Lower leg skin (tissue), 3 donors: ENCODE results near the gene CD9.

ENCODE experiments used
- POLR2A ChIP-seq, 2 donors: fragments of 450-650 bp; IDR thresholded peaks; one replicate each; pipeline ENCODE4 v1.6.1; 2016 to 2017; ENCODE audit warnings: antibody characterized with exemption in 2 of 2, mild to moderate bottlenecking in 1 of 2, moderate library complexity in 1 of 2
- TF ChIP-seq, protein P1 (sequence below), 3 donors: fragments of 450-650 bp; IDR thresholded peaks; one replicate each; pipeline ENCODE4 v1.5.1; 2016; ENCODE audit warnings: antibody characterized with exemption in 3 of 3, mild to moderate bottlenecking in 3 of 3, moderate library complexity in 2 of 3

DNA sequence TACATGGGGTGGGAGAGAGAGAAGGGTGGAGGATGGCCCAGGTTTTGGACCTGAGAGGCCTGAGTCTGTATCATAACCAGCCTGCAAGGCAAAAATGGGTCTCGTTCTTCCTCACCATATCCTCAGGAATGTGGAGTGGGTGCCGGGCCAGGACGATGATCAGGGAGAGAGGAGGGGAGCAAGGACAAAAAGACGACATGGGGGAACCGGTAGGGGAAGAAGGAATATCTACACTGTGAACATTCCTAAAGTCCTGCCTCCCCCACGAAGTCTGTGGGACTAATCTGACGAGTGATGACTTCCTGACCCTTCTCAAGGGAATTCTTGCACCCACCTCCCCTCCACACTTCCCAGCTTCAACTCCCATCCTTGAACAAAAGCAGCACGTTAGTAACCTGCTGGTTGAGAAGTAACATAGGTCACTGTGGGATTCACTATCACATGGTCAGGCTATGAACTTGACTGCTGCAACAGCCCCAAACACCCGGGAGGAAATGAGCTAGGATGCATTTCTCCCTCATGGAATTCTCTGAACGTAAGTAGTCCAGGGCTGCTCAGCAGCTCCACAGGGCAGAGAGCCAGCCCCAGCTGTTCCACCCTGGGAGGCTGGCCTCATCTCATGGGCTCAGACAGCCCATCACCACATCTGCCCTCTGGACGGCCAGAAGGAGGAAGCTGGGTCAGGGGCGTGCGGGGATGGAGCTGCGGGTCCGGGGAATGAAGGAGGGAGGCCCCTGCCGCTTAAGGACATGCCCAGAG is 38.9 kb upstream of the CD9 start:
- TF ChIP-seq, protein P1, sequence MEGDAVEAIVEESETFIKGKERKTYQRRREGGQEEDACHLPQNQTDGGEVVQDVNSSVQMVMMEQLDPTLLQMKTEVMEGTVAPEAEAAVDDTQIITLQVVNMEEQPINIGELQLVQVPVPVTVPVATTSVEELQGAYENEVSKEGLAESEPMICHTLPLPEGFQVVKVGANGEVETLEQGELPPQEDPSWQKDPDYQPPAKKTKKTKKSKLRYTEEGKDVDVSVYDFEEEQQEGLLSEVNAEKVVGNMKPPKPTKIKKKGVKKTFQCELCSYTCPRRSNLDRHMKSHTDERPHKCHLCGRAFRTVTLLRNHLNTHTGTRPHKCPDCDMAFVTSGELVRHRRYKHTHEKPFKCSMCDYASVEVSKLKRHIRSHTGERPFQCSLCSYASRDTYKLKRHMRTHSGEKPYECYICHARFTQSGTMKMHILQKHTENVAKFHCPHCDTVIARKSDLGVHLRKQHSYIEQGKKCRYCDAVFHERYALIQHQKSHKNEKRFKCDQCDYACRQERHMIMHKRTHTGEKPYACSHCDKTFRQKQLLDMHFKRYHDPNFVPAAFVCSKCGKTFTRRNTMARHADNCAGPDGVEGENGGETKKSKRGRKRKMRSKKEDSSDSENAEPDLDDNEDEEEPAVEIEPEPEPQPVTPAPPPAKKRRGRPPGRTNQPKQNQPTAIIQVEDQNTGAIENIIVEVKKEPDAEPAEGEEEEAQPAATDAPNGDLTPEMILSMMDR (IDR thresholded peaks at IDR 0.05): no peak
- no peak for TF ChIP-seq POLR2A (IDR thresholded peaks at IDR 0.05)
